CD4-positive, CD25-positive, alpha-beta regulatory T cell (primary cell): ENCODE measurements around the gene SIX4. TPM values are rescaled to one million over a fixed set of nuclear protein-coding genes. Genes with fewer than 3 reads are reported as not detected.

Source experiments
- ATAC-seq, 2 donors: fragments of 150-1000 bp; cut with Tn5 transposase; one replicate each; pipeline ENCODE4 v1.10.0; 2021; ENCODE audit warnings: low read depth in 2 of 2, moderate number of reproducible peaks in 2 of 2, moderate library complexity in 1 of 2
- DNase-seq, 3 donors: peaks; one replicate each; pipeline versions ENCODE4 v3.0.0 to v3.0.0-alpha.2; 2012 to 2022; ENCODE audit warnings: mixed read lengths in 1 of 3
- H3K27ac ChIP-seq: one replicate; pipeline ENCODE4 v1.7.0; 2013; ENCODE audit warnings: mild to moderate bottlenecking, low read length; ENCODE audit not compliant: insufficient read depth, poor library complexity, severe bottlenecking
- H3K27me3 ChIP-seq: one replicate; pipeline ENCODE4 v1.7.0; 2013; ENCODE audit warnings: low read length; ENCODE audit not compliant: control insufficient read depth, insufficient read depth
- H3K36me3 ChIP-seq: one replicate; pipeline ENCODE4 v1.7.0; 2013; ENCODE audit warnings: mild to moderate bottlenecking, low read length, moderate library complexity; ENCODE audit not compliant: control insufficient read depth, insufficient read depth
- H3K4me1 ChIP-seq: 2 replicates; pipeline ENCODE4 v1.7.0; 2013; ENCODE audit warnings: mild to moderate bottlenecking, low read length; ENCODE audit not compliant: insufficient read depth, control insufficient read depth, poor library complexity, severe bottlenecking
- H3K4me3 ChIP-seq: one replicate; pipeline ENCODE4 v1.7.0; 2013; ENCODE audit warnings: low read depth, mild to moderate bottlenecking, low read length, moderate library complexity
- H3K9me3 ChIP-seq, 2 experiments: 1 replicate in 1 of 2; 2 replicates in 1 of 2; pipeline ENCODE4 v1.7.0; 2013; ENCODE audit warnings: low read length in 2 of 2, mild to moderate bottlenecking in 1 of 2, moderate library complexity in 1 of 2; ENCODE audit not compliant: control insufficient read depth in 2 of 2
- H3K27ac Mint-ChIP-seq, 3 donors: one replicate each; pipeline ENCODE4 v1.8.0; 2020 to 2022; ENCODE audit warnings: mild to moderate bottlenecking in 3 of 3, mixed read lengths in 3 of 3, moderate library complexity in 2 of 3
- H3K27me3 Mint-ChIP-seq: one replicate; pipeline ENCODE4 v1.8.0; 2022; ENCODE audit warnings: mild to moderate bottlenecking, mixed read lengths
- H3K36me3 Mint-ChIP-seq: one replicate; pipeline ENCODE4 v1.8.0; 2020; ENCODE audit warnings: mixed read lengths
- H3K4me1 Mint-ChIP-seq, 4 donors: one replicate each; pipeline ENCODE4 v1.8.0; 2020 to 2022; ENCODE audit warnings: mixed read lengths in 4 of 4, mild to moderate bottlenecking in 1 of 4
- H3K4me3 Mint-ChIP-seq, 4 donors: one replicate each; pipeline ENCODE4 v1.8.0; 2020 to 2022; ENCODE audit warnings: mild to moderate bottlenecking in 4 of 4, mixed read lengths in 4 of 4, moderate library complexity in 3 of 4
- H3K9me3 Mint-ChIP-seq, 7 donors: one replicate each; pipeline ENCODE4 v1.8.0; 2020 to 2022; ENCODE audit warnings: mixed read lengths in 7 of 7, mild to moderate bottlenecking in 3 of 7, moderate library complexity in 2 of 7
- polyA plus RNA-seq, 4 donors: library from polyadenylated mRNA; unstranded; fragments of 300-500 nt; fragmentation: Illumina TruSeq; gene quantifications; one replicate each; pipeline ENCODE4 v1.2.3, GENCODE V29; 2021
- total RNA-seq: library from RNA; stranded (reverse); gene quantifications from one replicate; pipeline ENCODE4 v1.2.3, GENCODE V29; 2022

Gene SIX4
- total and polyA plus RNA-seq, 5 donors from 2014 or later, result not detected

GRCh38 chr14:60670989-60671388 is 53.2 kb downstream of the SIX4 start:
- Mint-ChIP-seq H3K36me3 (no peaks in the 10 kb centered on the region), H3K27me3 (peaks cover 18% of the 10 kb centered on the region), H3K4me3 (no peak overlapping the region), H3K9me3 (peaks cover 0 to 1% (median 0%) of the 10 kb centered on the region in 7 donors), H3K27ac (no peak overlapping the region), H3K4me1 (no peaks in the 10 kb centered on the region)
- Histone ChIP-seq H3K4me3 (no peak overlapping the region), H3K27ac (no peak overlapping the region), H3K4me1 (no peaks in the 10 kb centered on the region), H3K36me3 (no peaks in the 10 kb centered on the region), H3K27me3 (peaks cover 2% of the 10 kb centered on the region), H3K9me3 (no peaks in the 10 kb centered on the region)
- DNase-seq (no peak), ATAC-seq (no peak)

- ATAC-seq (no peak), DNase-seq (no peak)
- H3K9me3 Mint-ChIP-seq, result peaks cover 0 to 4% (median 0%) of the 10 kb centered on the region in 7 donors
- H3K27me3 ChIP-seq, result peaks cover 3% of the 10 kb centered on the region
- H3K36me3 Mint-ChIP-seq, result no peaks in the 10 kb centered on the region
- H3K27me3 Mint-ChIP-seq, result peaks cover 36% of the 10 kb centered on the region
- no peaks in the 10 kb centered on the region for H3K9me3 ChIP-seq
- peaks cover 0 to 2% (median 0%) of the 10 kb centered on the region in 4 donors for H3K4me1 Mint-ChIP-seq
- H3K4me3 Mint-ChIP-seq, result no peak overlapping the region
- no peak overlapping the region for H3K27ac Mint-ChIP-seq
- no peak overlapping the region for H3K4me3 ChIP-seq
- no peaks in the 10 kb centered on the region for H3K4me1 ChIP-seq
- H3K27ac ChIP-seq, result no peak overlapping the region
- H3K36me3 ChIP-seq, result no peaks in the 10 kb centered on the region
Observed at GRCh38 chr14:60668431-60669112, 55.6 kb downstream of the SIX4 start.

- no peaks in the 10 kb centered on the region for H3K36me3 Mint-ChIP-seq
Observed at GRCh38 chr14:60665177-60665550, 59.0 kb downstream of the SIX4 start.

GRCh38 chr14:60662982-60663381 is 61.2 kb downstream of the SIX4 start:
- peaks cover 24% of the 10 kb centered on the region for H3K27me3 ChIP-seq
- no peak for DNase-seq
- no peak for ATAC-seq
- Mint-ChIP-seq H3K36me3 (no peaks in the 10 kb centered on the region), H3K27ac (no peak overlapping the region), H3K4me3 (no peak overlapping the region), H3K9me3 (peaks cover 0 to 5% (median 0%) of the 10 kb centered on the region in 7 donors), H3K27me3 (peaks cover 70% of the 10 kb centered on the region), H3K4me1 (peaks cover 2 to 8% (median 3%) of the 10 kb centered on the region in 4 donors)
- H3K27ac ChIP-seq, result no peak overlapping the region
- no peaks in the 10 kb centered on the region for H3K9me3 ChIP-seq
- no peak overlapping the region for H3K4me3 ChIP-seq
- H3K4me1 ChIP-seq, result no peaks in the 10 kb centered on the region
- H3K36me3 ChIP-seq, result no peaks in the 10 kb centered on the region

More at GRCh38 chr14:60665177-60665550, 59.0 kb downstream of the SIX4 start:
- H3K4me1 ChIP-seq, result no peaks in the 10 kb centered on the region
- no peak for DNase-seq
- Mint-ChIP-seq H3K4me1 (peaks cover 0 to 2% (median 0%) of the 10 kb centered on the region in 4 donors), H3K27ac (no peak overlapping the region), H3K27me3 (peaks cover 55% of the 10 kb centered on the region), H3K4me3 (no peak overlapping the region), H3K9me3 (peaks cover 0 to 5% (median 0%) of the 10 kb centered on the region in 7 donors)
- H3K27me3 ChIP-seq, result peaks cover 11% of the 10 kb centered on the region
- no peak overlapping the region for H3K27ac ChIP-seq
- no peak overlapping the region for H3K4me3 ChIP-seq
- H3K9me3 ChIP-seq, result no peaks in the 10 kb centered on the region
- no peaks in the 10 kb centered on the region for H3K36me3 ChIP-seq
- ATAC-seq, result no peak

GRCh38 chr14:60661721-60662120 is 62.4 kb downstream of the SIX4 start:
- Histone ChIP-seq H3K27ac (no peak overlapping the region), H3K4me1 (peaks cover 12% of the 10 kb centered on the region), H3K27me3 (peaks cover 27% of the 10 kb centered on the region), H3K9me3 (no peaks in the 10 kb centered on the region), H3K36me3 (no peaks in the 10 kb centered on the region), H3K4me3 (no peak overlapping the region)
- Mint-ChIP-seq H3K4me1 (peaks cover 6 to 15% (median 7%) of the 10 kb centered on the region in 4 donors), H3K4me3 (no peak overlapping the region), H3K27me3 (peaks cover 78% of the 10 kb centered on the region), H3K36me3 (no peaks in the 10 kb centered on the region), H3K9me3 (peaks cover 0 to 4% (median 0%) of the 10 kb centered on the region in 7 donors), H3K27ac (no peak overlapping the region)
- no peak for ATAC-seq
- no peak for DNase-seq

Other genes starting within 250 kb of the SIX4 start
- not detected for gene C14orf39, start 238.3 kb downstream of the SIX4 start, total RNA-seq
- gene C14orf39, start 238.3 kb downstream of the SIX4 start, polyA plus RNA-seq, result not detected
- gene SIX6, start 215.2 kb downstream of the SIX4 start, total RNA-seq, result not detected
- not detected for gene SIX6, start 215.2 kb downstream of the SIX4 start, polyA plus RNA-seq
- not detected for gene SIX1, start 74.9 kb downstream of the SIX4 start, total RNA-seq
- not detected for gene SIX1, start 74.9 kb downstream of the SIX4 start, polyA plus RNA-seq
- 17.0 TPM for gene MNAT1, start 10.4 kb upstream of the SIX4 start, total RNA-seq
- 10 to 100 TPM; 12.6 to 22.0 (median 14.5) TPM for gene MNAT1, start 10.4 kb upstream of the SIX4 start, polyA plus RNA-seq